Left colon (tissue), 2 donors: ENCODE measurements around the gene COX6A1. TPM values are rescaled to one million over a fixed set of nuclear protein-coding genes. Genes with fewer than 3 reads are reported as not detected.

Experiments
- ATAC-seq: fragments of 200-7000 bp; cut with Tn5 transposase; one replicate; pipeline ENCODE4 v1.9.1; 2020; ENCODE audit warnings: mild to moderate bottlenecking, moderate library complexity
- DNase-seq, 2 donors: peaks; one replicate each; pipeline ENCODE4 v3.0.0-alpha.2; 2020
- intact Hi-C, 2 donors: fragments of 100-400 bp; cut with DNase I in 1 of 2; cut with micrococcal nuclease in 1 of 2; formaldehyde crosslinking; loops; one replicate each; pipeline versions ENCODE4 v1.11.2 to v1.14.0; 2022; cut with DNase I, micrococcal nuclease
- total RNA-seq, 2 donors: library from RNA; stranded (reverse); fragmentation: NEBNext Ultra II Directional; extraction: Animal tissue kit (Norgen Biotek cat#: 25700); gene quantifications; one replicate each; pipeline ENCODE4 v1.2.1, GENCODE V29; 2021
- donor health status: DM: no; HTN: no; CAD: no.
- donor health status: DM: yes; HTN: yes; CAD: no.

COX6A1 gene
- total RNA-seq, 2 donors from 2014 or later: 936 to 1,140 TPM

- DNase-seq: no peak
- no peak for ATAC-seq
- intact Hi-C loops: no loop called here
These were observed 22.2 kb downstream of the COX6A1 start for GRCh38 chr12:120460157-120460556.

DNA sequence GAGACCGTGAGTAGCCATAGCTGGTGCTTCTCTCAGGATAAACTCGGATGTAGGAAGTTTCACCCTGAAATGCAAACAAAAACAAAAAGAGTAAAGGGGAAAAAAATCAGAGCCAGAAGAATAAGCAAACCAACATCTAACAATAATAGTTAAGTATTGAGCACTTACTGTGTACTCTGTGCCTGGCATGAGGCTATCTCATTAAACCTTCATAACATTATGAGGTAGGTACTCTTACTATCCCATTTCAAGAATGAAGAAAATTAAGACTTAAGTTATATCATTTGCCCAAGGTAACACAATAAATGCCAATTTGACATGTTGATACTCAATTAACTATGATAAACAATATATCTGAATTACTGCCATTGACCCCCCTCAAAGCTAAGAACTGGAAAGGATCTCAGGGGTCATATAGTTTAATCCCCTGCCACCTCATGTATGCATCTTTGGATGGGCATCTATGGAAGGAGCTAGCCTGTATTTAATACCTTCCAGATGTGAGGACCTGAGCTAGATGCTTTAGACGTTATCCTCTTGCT, 24.3 kb downstream of the COX6A1 start:
- ATAC-seq (no peak), DNase-seq (no peak)
- intact Hi-C loops: no loop called here

DNA sequence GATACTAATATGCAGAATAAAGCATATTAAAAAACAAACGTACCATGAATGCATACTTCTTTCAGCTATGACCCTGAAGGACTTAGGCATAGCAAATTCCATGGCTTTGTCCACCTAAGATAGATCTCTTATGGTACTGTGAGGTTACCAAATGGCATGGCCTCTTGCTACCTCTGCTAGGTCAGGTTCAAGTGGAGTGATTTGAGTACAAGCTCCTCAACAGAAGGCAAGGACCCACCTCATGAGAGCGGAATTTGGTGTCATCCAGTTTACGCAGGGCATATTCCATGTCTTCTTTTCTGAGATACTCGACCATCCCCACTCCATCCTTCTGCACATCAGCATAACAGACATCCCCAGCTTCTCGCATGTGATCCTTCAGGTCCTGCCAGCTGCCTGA, 25.8 kb downstream of the COX6A1 start:
- intact Hi-C loops: no loop called here

DNA sequence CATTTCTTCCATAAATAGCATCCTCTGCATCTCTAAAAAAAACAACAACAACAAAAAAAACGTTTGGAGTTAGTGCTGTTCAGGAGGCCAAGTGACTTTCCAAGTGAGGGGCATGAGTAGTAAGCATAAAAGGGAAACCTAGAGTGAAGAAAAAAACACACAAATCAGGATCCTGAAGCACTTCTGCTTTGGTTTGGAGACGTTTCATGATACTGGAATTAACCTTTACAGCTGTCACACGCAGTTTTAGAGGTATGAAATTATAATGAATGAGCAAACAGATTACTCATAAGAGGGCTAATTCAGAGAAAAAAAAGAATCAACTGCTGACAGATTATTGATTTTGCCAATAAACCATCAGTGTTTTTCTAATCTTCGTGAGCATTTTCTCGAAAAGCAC, 27.8 kb downstream of the COX6A1 start:
- intact Hi-C loops: no loop called here
- DNase-seq (no peak), ATAC-seq (no peak)

More for the DNA sequence above, 25.8 kb downstream of the COX6A1 start:
- ATAC-seq (no peak), DNase-seq (no peak)

DNA sequence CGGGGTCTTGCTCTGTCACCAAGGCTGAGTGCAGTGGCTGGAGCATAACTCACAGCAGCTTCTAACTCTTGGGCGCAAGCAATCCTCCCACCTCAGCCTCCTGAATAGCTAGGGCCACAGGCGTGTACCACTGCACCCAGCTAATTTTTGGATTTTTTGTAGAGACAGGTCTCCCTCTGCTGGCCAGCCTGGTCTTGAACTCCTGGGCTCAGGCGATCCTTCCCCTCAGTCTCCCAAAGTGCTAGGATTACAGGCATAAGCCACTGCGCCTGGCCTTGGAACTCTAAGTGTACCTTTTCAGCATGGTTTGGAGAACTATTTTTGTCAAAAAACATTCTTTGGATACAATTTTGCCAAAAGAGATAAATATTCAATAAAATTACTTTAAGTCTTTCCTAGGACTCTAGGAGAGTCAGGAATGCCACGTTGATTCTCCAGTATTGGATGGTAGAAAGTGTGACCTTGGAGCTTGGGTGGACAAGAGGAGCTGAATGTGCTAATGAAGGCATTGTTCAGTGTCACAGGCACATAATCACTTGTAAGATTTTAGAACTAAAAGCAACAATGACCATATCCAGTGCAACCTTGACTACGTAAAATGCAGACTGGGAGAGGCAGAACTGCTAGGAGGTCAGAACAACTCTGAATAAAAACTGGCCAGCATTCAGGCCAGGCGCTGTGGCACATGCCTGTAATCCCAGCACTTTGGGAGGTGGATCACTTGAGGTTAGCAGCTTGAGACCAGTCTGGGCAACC, 28.8 kb downstream of the COX6A1 start:
- no peak for ATAC-seq
- intact Hi-C loops: no loop called here
- peak in 1 of 2 donors; percentile 40 for DNase-seq

DNA sequence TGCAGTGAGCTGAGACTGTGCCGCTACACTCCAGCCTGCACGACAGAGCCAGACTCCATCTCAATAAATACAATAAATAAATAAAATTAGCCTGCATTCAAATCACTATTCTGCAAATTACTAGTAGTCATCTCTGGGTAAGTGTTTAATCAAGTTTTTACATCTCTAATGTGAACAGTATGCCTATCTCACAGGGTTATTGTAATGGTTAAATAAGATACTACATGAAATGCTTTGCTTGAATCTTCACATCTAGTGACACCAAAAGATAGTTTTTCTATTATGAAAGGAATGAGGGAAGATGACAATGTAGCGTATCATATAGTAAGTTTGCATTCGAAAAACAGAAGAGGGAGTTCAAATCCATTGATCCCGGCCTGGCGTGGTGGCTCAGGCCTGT, 29.5 kb downstream of the COX6A1 start:
- intact Hi-C loops: no loop called here
- DNase-seq (no peak), ATAC-seq (no peak)

- intact Hi-C loops: no loop called here
- ATAC-seq (peak; percentile 10), DNase-seq (peak in 1 of 2 donors; percentile 30)
These were observed 30.5 kb downstream of the COX6A1 start for GRCh38 chr12:120468325-120468820.

DNA sequence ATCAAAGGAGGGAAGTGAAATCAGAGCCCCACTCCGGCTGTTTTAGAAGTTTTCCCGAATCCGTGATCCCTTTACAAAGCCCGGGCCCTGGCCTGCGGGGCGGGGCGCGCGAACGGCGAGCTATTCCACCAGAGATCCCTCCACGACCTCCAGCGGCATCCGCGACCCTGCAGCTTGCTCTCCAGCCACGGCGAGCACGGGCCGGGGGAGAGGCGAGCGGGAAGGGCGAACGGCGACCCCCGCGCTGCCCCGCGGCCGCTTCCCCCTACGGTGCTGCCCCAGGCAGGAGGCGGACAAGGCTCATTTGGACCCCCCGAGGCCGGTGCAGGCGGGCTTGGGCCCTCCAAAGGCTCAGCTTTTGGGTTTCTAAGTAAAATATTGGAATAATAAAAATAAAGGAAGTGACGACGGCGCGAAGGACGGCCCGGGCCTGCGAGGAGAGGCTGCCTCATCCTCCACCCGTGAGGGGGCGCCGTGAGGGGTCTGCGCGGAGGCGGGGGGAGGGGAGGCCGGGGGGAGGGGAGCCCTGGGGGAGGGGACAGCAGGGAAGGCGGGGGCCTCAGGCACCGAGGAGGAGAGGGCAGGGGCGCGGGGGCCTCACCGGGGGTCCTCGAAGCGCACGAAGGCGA, 31.0 kb downstream of the COX6A1 start:
- intact Hi-C loops: no loop called here
- peak; percentile 30 for ATAC-seq
- peak in 1 of 2 donors; percentile 61 for DNase-seq

DNA sequence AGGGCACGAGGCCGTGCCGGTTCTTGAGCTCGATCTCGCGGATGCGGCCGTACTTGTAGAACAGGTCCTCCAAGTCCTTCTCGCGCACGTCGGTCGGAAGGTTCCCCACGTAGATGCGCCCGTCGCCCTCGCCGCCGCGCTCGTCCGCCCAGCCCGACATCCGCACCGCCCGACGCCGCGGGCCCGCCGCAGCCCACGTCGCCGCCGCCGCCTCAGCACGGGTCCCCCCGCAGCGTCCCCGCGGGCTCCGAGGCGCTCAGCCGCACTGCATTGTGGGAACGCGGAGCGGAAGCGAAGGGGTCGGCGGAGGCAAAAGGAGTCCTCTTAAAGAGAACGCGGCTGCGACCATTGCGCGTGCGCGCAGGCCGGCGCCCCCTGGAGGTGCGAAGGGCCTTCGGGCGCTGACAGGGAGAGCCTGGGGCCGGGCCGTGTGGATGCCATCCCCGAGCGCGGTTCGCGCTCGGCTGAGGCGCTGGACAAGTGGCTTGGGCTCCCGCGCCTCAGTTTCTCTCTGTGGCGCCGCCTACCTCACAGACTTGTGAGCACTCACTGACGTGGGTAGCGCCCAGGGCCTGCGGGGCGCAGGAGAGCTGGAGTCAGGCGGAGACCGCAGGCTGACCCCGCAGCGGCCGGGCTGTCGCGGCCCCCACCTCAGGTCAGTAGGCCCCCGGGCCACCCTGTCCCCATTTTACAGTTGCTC, 31.7 kb downstream of the COX6A1 start, which contains the start of gene SRSF9:
Gene SRSF9, minus strand, starts transcription at position 299 of the 700 bp plus-strand sequence. Its CDS starts 139 bp downstream, at position 160.
- intact Hi-C loops: no loop called here
- ATAC-seq (peak; percentile 91), DNase-seq (peak; percentile 94 to 96)

GRCh38 chr12:120470150-120470784, 32.4 kb downstream of the COX6A1 start:
- intact Hi-C loops: no loop called here
- peak in 1 of 2 donors; percentile 15 for DNase-seq
- peak; percentile 20 for ATAC-seq

DNA sequence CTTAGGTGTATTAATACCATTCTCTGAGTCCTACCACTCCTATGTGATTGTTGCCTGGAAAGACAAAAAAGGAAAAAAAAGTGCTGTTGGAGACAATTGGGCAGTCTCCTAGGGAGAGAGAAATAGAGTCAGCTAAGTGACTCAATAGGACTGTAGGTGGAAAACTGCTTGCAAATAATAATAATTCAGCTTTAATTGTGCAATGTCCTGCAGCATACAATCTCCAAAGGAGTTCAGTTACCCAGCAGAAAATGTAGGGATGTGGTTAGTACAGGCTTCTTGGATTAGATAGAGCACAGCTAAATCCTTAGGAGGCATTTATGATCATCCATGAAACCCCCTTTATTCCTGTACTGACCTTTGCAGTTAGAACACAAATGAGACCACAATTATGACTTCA, 34.6 kb downstream of the COX6A1 start:
- ATAC-seq (no peak), DNase-seq (no peak)
- intact Hi-C loops: no loop called here

DNA sequence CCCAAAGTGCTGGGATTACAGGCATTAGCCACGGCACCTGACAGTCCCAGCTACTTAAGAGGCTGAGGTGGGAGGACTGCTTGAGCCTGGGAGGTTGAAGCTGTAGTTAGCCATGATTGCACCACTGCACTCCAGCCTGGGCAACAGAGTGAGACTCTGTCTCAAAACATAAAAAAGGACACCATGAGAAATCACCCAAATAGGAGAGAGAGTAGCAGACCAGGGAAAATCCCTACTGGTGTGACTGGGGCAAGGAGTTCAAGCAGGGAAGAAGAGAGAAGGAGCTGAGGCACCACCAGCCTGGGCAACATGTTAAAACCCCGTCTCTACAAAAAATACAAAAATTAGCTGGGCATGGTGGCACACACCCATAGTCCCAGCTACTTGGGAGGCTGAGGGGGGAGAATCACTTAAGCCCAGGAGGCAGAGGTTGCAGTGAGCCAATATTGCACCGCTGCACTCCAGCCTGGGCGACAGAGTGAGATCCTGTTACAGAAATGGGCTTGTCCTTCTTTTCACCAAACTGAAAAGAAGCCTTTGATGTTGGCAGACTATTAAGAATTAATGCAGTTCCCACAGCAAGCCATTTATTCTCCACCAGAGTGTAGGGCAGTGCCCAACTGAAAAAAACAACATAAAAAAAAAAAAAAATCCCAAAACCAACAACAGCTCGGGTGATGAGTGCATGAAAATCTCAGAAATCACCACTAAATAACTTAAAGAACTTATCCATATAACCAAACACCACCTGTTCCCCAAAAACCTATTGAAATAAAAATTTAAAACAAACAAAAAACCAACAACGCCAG, 36.1 kb downstream of the COX6A1 start:
- intact Hi-C loops: no loop called here
- DNase-seq: no peak
- no peak for ATAC-seq

- ATAC-seq (peak; percentile 58), DNase-seq (no peak)
- intact Hi-C loops: no loop called here
These were observed 36.7 kb downstream of the COX6A1 start for GRCh38 chr12:120474616-120474960.

DNA sequence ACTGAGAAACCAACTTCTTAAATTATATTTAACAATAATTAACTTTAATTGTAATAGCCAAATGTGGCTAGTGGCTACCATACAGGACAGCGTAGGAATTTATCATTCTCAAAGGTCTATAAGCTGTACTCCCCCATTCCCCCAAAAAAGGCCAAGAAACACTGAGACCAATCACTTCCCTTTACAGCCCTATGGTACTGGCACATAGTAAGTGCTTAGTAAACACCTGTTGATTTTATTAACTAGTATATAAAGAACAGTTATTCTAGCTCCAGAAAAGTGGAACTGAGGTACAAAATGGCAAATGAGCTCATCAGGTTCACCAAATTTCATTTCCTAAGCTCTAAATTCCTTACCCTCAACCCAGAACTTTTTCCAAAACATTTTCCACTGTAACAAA, 37.7 kb downstream of the COX6A1 start:
- no peak for DNase-seq
- intact Hi-C loops: no loop called here
- ATAC-seq: no peak

DNA sequence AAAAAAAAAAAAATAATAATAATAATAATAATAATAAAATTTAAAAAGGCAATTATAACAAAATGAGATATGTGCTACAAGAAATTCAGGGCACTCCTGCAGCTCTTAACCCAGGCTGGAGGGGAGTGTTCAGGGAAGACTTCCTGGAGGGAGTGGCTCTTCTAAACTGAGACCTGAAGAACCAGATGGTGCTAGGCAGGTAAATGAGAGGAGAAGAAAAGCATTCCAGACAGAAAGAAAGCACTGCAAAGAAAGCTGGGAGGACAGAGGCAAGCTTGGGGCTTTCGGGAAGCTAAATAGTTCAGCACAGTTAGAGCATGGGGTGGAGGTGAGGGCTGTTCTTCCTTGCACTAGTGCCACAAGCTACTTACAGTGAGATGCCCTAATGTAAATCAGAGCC, 41.5 kb downstream of the COX6A1 start:
- DNase-seq (no peak), ATAC-seq (peak; percentile 73)
- intact Hi-C loops: no loop called here

DNA sequence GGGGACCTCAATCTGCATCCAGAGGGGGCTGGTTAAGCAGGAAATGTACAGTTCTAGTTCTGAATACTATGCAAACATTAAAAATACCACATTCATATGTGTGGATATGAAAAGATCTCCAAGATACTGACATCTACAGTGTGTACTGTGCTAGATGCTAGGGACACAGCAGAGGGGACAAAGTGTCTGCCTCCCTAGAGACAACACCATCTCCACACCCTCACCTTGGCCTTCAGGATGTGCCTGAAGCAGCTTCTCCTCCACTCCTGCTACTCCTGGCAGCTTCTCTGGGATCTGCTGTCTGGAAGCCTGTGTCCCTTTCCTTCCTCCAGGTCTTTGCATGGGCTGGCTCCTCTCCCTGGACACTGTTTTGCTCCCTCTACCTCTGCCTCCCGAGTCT, 42.3 kb downstream of the COX6A1 start:
- intact Hi-C loops: no loop called here
- ATAC-seq: no peak
- no peak for DNase-seq

- intact Hi-C loops: no loop called here
- DNase-seq (no peak), ATAC-seq (no peak)
These were observed 43.3 kb downstream of the COX6A1 start for GRCh38 chr12:120481022-120481767.

- ATAC-seq (no peak), DNase-seq (no peak)
- intact Hi-C loops: no loop called here
These were observed 45.7 kb downstream of the COX6A1 start for GRCh38 chr12:120483621-120484020.
